Karpas-422 (cell line): Measurements from ENCODE around the gene RBM24. TPM values are rescaled to one million over a fixed set of nuclear protein-coding genes. Genes with fewer than 3 reads are reported as not detected.

Source experiments
- DNase-seq: peaks from one replicate; pipeline ENCODE4 v3.0.0-alpha.2; 2015
- H2AFZ ChIP-seq: fragments of 200-600 bp; sonication (generic); 2 replicates; pipeline ENCODE4 v1.6.1; 2014; ENCODE audit warnings: antibody characterized with exemption, low read length, mixed read lengths
- H3K27ac ChIP-seq: fragments of 200-600 bp; sonication (generic); 2 replicates; pipeline ENCODE4 v1.5.1; 2014; ENCODE audit warnings: mild to moderate bottlenecking, low read length, moderate library complexity
- H3K27me3 ChIP-seq: fragments of 200-600 bp; sonication (generic); 2 replicates; pipeline ENCODE4 v1.6.1; 2014; ENCODE audit warnings: low read length, mixed read lengths
- H3K36me3 ChIP-seq: fragments of 200-600 bp; sonication (generic); 2 replicates; pipeline ENCODE4 v1.6.1; 2014; ENCODE audit warnings: low read length, mixed read lengths; ENCODE audit not compliant: insufficient read depth
- H3K4me1 ChIP-seq: fragments of 200-600 bp; sonication (generic); 2 replicates; pipeline ENCODE4 v1.6.1; 2014; ENCODE audit warnings: mild to moderate bottlenecking, low read length, mixed read lengths
- H3K4me2 ChIP-seq: fragments of 200-600 bp; sonication (generic); 2 replicates; pipeline ENCODE4 v1.6.1; 2014; ENCODE audit warnings: low read length, low read depth, mild to moderate bottlenecking; ENCODE audit not compliant: poor library complexity, severe bottlenecking
- H3K4me3 ChIP-seq: fragments of 200-600 bp; sonication (generic); 2 replicates; pipeline ENCODE4 v1.5.1; 2014; ENCODE audit warnings: mild to moderate bottlenecking, antibody characterized with exemption, low read length, mixed read lengths
- H3K79me2 ChIP-seq: fragments of 200-600 bp; sonication (generic); 2 replicates; pipeline ENCODE4 v1.6.1; 2014; ENCODE audit warnings: mild to moderate bottlenecking, low read length, mixed read lengths
- H3K9ac ChIP-seq: fragments of 200-600 bp; sonication (generic); 2 replicates; pipeline ENCODE4 v1.6.0; 2014; ENCODE audit warnings: low read length
- H3K9me2 ChIP-seq: fragments of 200-600 bp; sonication (generic), shearing (Covaris generic); replicated peaks from 2 replicates; pipeline ENCODE4 v1.6.0; 2014; ENCODE audit warnings: mild to moderate bottlenecking, low read length, moderate library complexity; ENCODE audit not compliant: insufficient read depth
- H3K9me3 ChIP-seq: fragments of 300-700, 200-600 bp; sonication (generic); 2 replicates; pipeline ENCODE4 v1.6.1; 2014; ENCODE audit warnings: low read length, mixed read lengths
- H4K20me1 ChIP-seq: fragments of 200-600 bp; sonication (generic); 2 replicates; pipeline ENCODE4 v1.6.1; 2014; ENCODE audit warnings: mild to moderate bottlenecking, antibody characterized with exemption, low read length, low read depth; ENCODE audit not compliant: insufficient read depth
- total RNA-seq: library from RNA; depleted of rRNA; stranded (reverse); fragments of >200 nt; shearing (Covaris generic); gene quantifications from 2 replicates; pipeline ENCODE4 v1.2.3, GENCODE V29; 2014; ENCODE audit warnings: low replicate concordance

The RBM24 gene
- total RNA-seq, 1 experiment from 2014 or later = not detected

- Histone ChIP-seq H3K27ac (no peak overlapping the region), H3K36me3 (no peaks in the 10 kb centered on the region), H3K4me3 (no peak overlapping the region), H3K9me2 (no peaks in the 10 kb centered on the region), H3K27me3 (no peaks in the 10 kb centered on the region), H4K20me1 (no peaks in the 10 kb centered on the region), H3K9me3 (no peaks in the 10 kb centered on the region), H3K4me1 (no peaks in the 10 kb centered on the region), H3K4me2 (no peak overlapping the region), H3K79me2 (no peaks in the 10 kb centered on the region), H2AFZ (no peak overlapping the region), H3K9ac (no peak overlapping the region)
- DNase-seq = no peak
These were observed 12.2 kb downstream of the RBM24 start for GRCh38 chr6:17293395-17293794.

DNA sequence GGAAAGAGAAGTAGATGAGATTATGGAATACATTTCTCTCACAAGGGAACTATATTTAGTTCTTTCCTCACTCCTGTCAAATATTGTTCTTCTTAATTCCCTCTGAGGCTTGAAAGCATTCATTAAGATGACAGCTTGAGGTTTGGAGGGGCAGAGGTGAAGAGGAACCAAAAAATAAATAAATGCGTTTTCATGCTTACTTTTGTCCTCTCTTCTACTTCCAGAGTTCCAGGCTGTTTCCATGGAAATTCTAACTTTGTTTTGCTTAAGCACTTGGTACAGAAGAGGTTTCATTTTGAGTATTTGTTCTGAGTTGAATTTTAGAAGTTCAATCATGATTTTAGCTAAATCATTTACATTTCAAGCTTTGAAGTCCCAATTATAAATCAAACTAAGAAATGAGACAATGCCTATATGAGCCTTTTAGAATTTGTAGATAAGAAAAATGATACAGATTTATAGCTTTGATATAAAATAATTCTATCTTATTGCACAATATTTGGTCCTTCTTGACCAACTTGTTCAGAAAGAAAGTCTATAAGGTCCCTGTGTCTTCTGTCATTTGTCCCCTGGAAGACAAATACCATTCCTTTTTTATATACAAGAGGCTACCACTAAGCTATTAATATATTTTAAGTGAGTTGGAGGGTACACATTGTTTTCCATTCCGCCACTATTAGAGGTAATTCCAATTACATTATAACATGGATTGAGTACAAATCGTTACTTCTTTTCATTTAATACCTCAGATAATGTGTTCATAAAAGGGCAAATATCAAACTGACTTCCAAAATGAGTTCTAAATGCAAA, 16.3 kb downstream of the RBM24 start:
- Histone ChIP-seq H3K4me2 (no peak overlapping the region), H3K27ac (no peak overlapping the region), H3K27me3 (no peaks in the 10 kb centered on the region), H3K9me3 (no peaks in the 10 kb centered on the region), H3K9ac (no peak overlapping the region), H3K9me2 (no peaks in the 10 kb centered on the region), H3K36me3 (no peaks in the 10 kb centered on the region), H2AFZ (no peak overlapping the region), H3K4me3 (no peak overlapping the region), H3K4me1 (no peaks in the 10 kb centered on the region), H4K20me1 (no peaks in the 10 kb centered on the region), H3K79me2 (no peaks in the 10 kb centered on the region)
- DNase-seq = no peak

GRCh38 chr6:17298257-17298656, 17.1 kb downstream of the RBM24 start:
- Histone ChIP-seq H3K4me1 (no peaks in the 10 kb centered on the region), H3K9me3 (no peaks in the 10 kb centered on the region), H3K9me2 (no peaks in the 10 kb centered on the region), H3K4me2 (no peak overlapping the region), H3K4me3 (no peak overlapping the region), H3K27ac (no peak overlapping the region), H3K36me3 (no peaks in the 10 kb centered on the region), H2AFZ (no peak overlapping the region), H4K20me1 (no peaks in the 10 kb centered on the region), H3K79me2 (no peaks in the 10 kb centered on the region), H3K27me3 (no peaks in the 10 kb centered on the region), H3K9ac (no peak overlapping the region)
- no peak for DNase-seq

DNA sequence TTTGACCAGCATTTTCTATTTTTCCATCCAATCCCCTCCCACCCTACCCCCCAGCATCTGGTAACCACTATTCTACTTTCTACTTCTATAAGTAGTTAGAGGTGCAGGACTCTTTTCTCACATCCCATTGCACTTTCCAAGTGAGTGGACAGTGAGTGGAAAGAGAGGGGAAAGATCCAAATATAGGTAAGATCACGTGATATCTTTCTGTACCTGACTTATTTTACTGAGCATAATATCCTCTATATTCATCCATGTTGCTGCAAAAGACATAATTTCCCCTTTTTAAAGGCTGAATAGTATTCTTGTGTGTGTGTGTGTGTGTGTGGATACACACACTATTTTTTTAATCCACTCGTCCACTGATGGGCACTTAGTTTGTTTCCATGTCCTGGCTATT, 18.1 kb downstream of the RBM24 start:
- Histone ChIP-seq H3K27me3 (no peaks in the 10 kb centered on the region), H3K4me2 (no peak overlapping the region), H3K79me2 (no peaks in the 10 kb centered on the region), H2AFZ (no peak overlapping the region), H3K9me3 (no peaks in the 10 kb centered on the region), H3K4me3 (no peak overlapping the region), H3K9ac (no peak overlapping the region), H3K4me1 (no peaks in the 10 kb centered on the region), H4K20me1 (no peaks in the 10 kb centered on the region), H3K36me3 (no peaks in the 10 kb centered on the region), H3K9me2 (no peaks in the 10 kb centered on the region), H3K27ac (no peak overlapping the region)
- no peak for DNase-seq

DNA sequence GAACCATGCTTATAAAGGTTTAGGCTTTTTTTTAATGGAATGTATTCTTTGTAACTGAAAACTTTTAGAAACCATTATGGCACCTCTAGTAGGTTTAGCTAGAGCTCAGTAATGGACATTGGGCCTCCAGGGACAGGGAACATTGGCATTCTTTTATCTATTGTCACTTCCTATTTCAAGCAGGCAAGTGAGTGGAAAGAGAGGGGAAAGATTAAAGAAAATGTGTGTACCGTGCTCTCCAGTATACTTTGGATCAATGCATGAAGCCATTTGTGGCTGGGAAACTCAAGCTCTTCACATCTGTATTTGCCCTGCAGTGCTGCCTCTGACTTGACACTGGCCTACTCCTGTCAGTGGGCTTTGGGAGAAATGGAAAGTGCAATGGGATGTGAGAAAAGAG, 18.6 kb downstream of the RBM24 start:
- no peak for DNase-seq
- Histone ChIP-seq H2AFZ (no peak overlapping the region), H3K9ac (no peak overlapping the region), H3K9me2 (no peaks in the 10 kb centered on the region), H3K79me2 (no peaks in the 10 kb centered on the region), H4K20me1 (no peaks in the 10 kb centered on the region), H3K27me3 (no peaks in the 10 kb centered on the region), H3K36me3 (no peaks in the 10 kb centered on the region), H3K27ac (no peak overlapping the region), H3K4me2 (no peak overlapping the region), H3K9me3 (no peaks in the 10 kb centered on the region), H3K4me3 (no peak overlapping the region), H3K4me1 (no peaks in the 10 kb centered on the region)

- Histone ChIP-seq H3K27ac (no peak overlapping the region), H2AFZ (no peak overlapping the region), H3K27me3 (no peaks in the 10 kb centered on the region), H3K79me2 (no peaks in the 10 kb centered on the region), H3K4me2 (no peak overlapping the region), H3K36me3 (no peaks in the 10 kb centered on the region), H3K9me2 (no peaks in the 10 kb centered on the region), H3K4me1 (no peaks in the 10 kb centered on the region), H3K4me3 (no peak overlapping the region), H4K20me1 (no peaks in the 10 kb centered on the region), H3K9ac (no peak overlapping the region), H3K9me3 (no peaks in the 10 kb centered on the region)
- no peak for DNase-seq
These were observed 19.5 kb downstream of the RBM24 start for GRCh38 chr6:17300637-17301036.

DNA sequence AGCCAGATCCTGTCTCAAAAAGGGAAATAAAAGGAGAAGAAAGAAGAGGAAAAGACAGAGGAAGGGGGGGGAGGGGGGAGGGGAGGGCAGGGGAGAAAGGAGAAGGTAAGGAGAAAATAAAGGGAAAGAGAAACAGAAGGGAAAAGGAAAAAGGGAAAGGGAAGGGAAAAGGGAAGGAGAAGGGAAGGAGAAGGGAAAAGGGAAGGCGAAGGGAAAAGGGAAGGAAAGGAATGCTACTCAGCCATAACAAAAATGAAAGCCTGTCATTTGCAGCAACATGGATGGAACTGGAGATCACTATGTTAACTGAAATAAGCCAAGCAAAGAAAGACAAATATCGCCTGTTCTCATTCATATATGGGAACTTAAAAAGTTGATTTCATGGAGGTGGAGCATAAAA, 22.3 kb downstream of the RBM24 start:
- Histone ChIP-seq H3K4me1 (no peaks in the 10 kb centered on the region), H3K9ac (no peak overlapping the region), H3K4me3 (no peak overlapping the region), H3K79me2 (no peaks in the 10 kb centered on the region), H3K9me3 (no peaks in the 10 kb centered on the region), H3K4me2 (no peak overlapping the region), H3K27ac (no peak overlapping the region), H3K36me3 (no peaks in the 10 kb centered on the region), H3K9me2 (no peaks in the 10 kb centered on the region), H3K27me3 (no peaks in the 10 kb centered on the region), H2AFZ (no peak overlapping the region), H4K20me1 (no peaks in the 10 kb centered on the region)
- DNase-seq = no peak

GRCh38 chr6:17305219-17306001, 24.2 kb downstream of the RBM24 start:
- H3K9me3 ChIP-seq = no peaks in the 10 kb centered on the region
- H3K4me2 ChIP-seq = no peak overlapping the region
- H3K79me2 ChIP-seq = no peaks in the 10 kb centered on the region
- H4K20me1 ChIP-seq = no peaks in the 10 kb centered on the region
- no peak overlapping the region for H3K4me3 ChIP-seq
- no peaks in the 10 kb centered on the region for H3K4me1 ChIP-seq
- H3K9ac ChIP-seq = no peak overlapping the region
- H2AFZ ChIP-seq = no peak overlapping the region
- H3K36me3 ChIP-seq = no peaks in the 10 kb centered on the region
- DNase-seq = no peak
- no peak overlapping the region for H3K27ac ChIP-seq
- H3K27me3 ChIP-seq = no peaks in the 10 kb centered on the region
- H3K9me2 ChIP-seq = no peaks in the 10 kb centered on the region
